T1000 (cell line): Measurements from ENCODE around the gene ATG4B.
A peak's percentile ranks its signal among the peaks of the same experiment; 100 is the strongest.
"Not testable (repeated sequence)": the region's sequence is repeated elsewhere in the genome, so short reads cannot be mapped to it uniquely, and the experiment has no call there.

Source experiments
- DNase-seq: peaks from one replicate; lab custom pipeline; 2025; ENCODE audit warnings: mixed read lengths; lab: John Stamatoyannopoulos, UW

ATG4B gene

GRCh38 chr2:241640165-241640795 is 2.8 kb downstream of the ATG4B start:
- DNase-seq = no peak

GRCh38 chr2:241641631-241642030 is 4.1 kb downstream of the ATG4B start:
- no peak for DNase-seq

- DNase-seq = no peak
Observed at GRCh38 chr2:241645056-241645914, 7.8 kb downstream of the ATG4B start.

- DNase-seq = no peak
Observed at GRCh38 chr2:241645915-241646645, 8.6 kb downstream of the ATG4B start.

GRCh38 chr2:241648453-241648852 is 11.0 kb downstream of the ATG4B start:
- no peak for DNase-seq

GRCh38 chr2:241649404-241649803 is 11.9 kb downstream of the ATG4B start:
- no peak for DNase-seq

- DNase-seq = no peak
Observed at GRCh38 chr2:241649927-241650326, 12.4 kb downstream of the ATG4B start.

- no peak for DNase-seq
Observed at GRCh38 chr2:241652142-241652541, 14.6 kb downstream of the ATG4B start.

GRCh38 chr2:241652722-241653121 is 15.2 kb downstream of the ATG4B start:
- no peak for DNase-seq

- DNase-seq = no peak
Observed at GRCh38 chr2:241653210-241653750, 15.8 kb downstream of the ATG4B start.

- no peak for DNase-seq
Observed at GRCh38 chr2:241654551-241654950, 17.1 kb downstream of the ATG4B start.

- DNase-seq = no peak
Observed at GRCh38 chr2:241655516-241656189, 18.2 kb downstream of the ATG4B start.

- no peak for DNase-seq
Observed at GRCh38 chr2:241656190-241656741, 18.8 kb downstream of the ATG4B start.

GRCh38 chr2:241657786-241658254 is 20.3 kb downstream of the ATG4B start:
- no peak for DNase-seq

- no peak for DNase-seq
Observed at GRCh38 chr2:241658296-241658695, 20.8 kb downstream of the ATG4B start.

GRCh38 chr2:241659150-241659739 is 21.8 kb downstream of the ATG4B start:
- DNase-seq = peak; percentile 13

- DNase-seq = no peak
Observed at GRCh38 chr2:241660593-241661213, 23.2 kb downstream of the ATG4B start.

- DNase-seq = not testable (repeated sequence)
Observed at GRCh38 chr2:241662731-241663130, 25.2 kb downstream of the ATG4B start.

GRCh38 chr2:241665731-241666440 is 28.4 kb downstream of the ATG4B start:
- no peak for DNase-seq
